ENCODE measurements around the gene PALB2.

PALB2 gene

DNA sequence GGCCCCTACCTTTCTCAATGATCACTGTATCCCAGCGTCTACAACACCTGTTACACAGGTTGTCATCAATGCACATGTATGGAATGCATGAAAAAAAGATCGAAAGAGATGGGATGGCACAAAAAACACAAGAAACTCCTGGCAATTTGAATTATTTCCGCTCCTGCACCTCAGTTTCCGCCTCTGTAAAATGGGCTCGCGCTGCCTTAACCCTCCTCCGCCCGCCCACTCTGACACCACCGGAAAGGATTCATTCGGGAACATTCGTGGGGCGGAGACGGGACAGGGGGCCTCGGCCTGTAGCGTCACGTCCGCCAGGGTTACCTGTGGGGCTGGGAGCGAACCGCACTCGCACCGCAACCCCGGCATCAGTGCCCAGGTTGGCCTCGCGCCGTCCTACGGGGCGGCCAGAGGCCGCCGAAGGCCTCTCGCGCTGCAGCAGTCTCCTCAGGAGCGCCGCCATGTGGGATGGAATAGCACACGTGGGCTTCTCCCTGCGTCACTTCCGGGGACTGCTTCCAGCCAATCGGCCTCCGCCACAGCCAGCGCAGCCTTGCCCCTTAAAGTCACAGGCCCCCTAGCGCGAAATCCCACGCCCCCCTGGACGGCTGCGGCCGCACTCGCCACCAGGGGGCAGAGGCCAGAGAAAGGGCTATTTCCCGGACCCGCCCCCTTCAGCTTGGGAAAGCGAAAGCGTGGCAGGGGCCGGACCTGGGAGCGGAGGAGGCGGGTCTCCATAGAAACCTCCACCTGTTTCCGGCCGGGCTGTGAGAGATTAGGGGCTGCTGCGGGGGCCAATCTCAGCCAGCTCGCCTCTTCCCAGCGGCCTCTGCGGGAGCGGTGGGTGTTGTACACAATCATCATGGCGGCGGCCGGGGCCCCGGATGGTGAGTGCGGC lies 84.0 kb downstream of the PALB2 start, which contains the start of the genes EARS2 and UBFD1:
TSS of gene EARS2 (minus strand) at position 470 of the 898 bp plus-strand sequence. CDS start at position 463, 7 bp downstream.
TSS of gene UBFD1 (plus strand) at position 847 of the 898 bp plus-strand sequence. CDS start at position 863, 16 bp downstream.
- TF ChIP-seq RAD21 (IDR thresholded peaks at IDR 0.05; ENCODE audit: low read depth) (peak; percentile 30; the same call in 1 of the 2 replicates), YY1 (IDR thresholded peaks at IDR 0.05; ENCODE audit: low read depth) (peak; percentile 91), CREB1 (IDR thresholded peaks at IDR 0.05; ENCODE audit: low read depth) (peak; percentile 72), EP300 (IDR thresholded peaks at IDR 0.05; ENCODE audit: borderline replicate concordance) (peak; percentile 31; the same call in 1 of the 2 replicates), NFIC (IDR thresholded peaks at IDR 0.05) (no peak), EGR1 (IDR thresholded peaks at IDR 0.05) (peak; percentile 58; the same call in 1 of the 2 replicates), TAF1 (IDR thresholded peaks at IDR 0.05; ENCODE audit: low read depth) (peak; percentile 79), REST (IDR thresholded peaks at IDR 0.05; ENCODE audit: low read depth) (no peak), USF1 (IDR thresholded peaks at IDR 0.05) (peak; percentile 94), FOXM1 (IDR thresholded peaks at IDR 0.05; ENCODE audit: borderline replicate concordance, low read depth) (no peak), ZBTB7A (IDR thresholded peaks at IDR 0.05; ENCODE audit: low read depth) (no peak), TEAD4 (IDR thresholded peaks at IDR 0.05) (no peak), CEBPB (IDR thresholded peaks at IDR 0.05) (no peak), TCF12 (IDR thresholded peaks at IDR 0.05; ENCODE audit: low read depth) (no peak; the same call in 1 of the 2 replicates)
- TF ChIP-seq, protein P1, sequence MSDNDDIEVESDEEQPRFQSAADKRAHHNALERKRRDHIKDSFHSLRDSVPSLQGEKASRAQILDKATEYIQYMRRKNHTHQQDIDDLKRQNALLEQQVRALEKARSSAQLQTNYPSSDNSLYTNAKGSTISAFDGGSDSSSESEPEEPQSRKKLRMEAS (IDR thresholded peaks at IDR 0.05): peak; percentile 98

- TF ChIP-seq RAD21 (IDR thresholded peaks at IDR 0.05; ENCODE audit: low read depth) (no peak), NFIC (IDR thresholded peaks at IDR 0.05) (no peak), EGR1 (IDR thresholded peaks at IDR 0.05) (no peak), CREB1 (IDR thresholded peaks at IDR 0.05; ENCODE audit: low read depth) (no peak), TCF12 (IDR thresholded peaks at IDR 0.05; ENCODE audit: low read depth) (no peak), YY1 (IDR thresholded peaks at IDR 0.05; ENCODE audit: low read depth) (no peak), REST (IDR thresholded peaks at IDR 0.05; ENCODE audit: low read depth) (no peak), CEBPB (IDR thresholded peaks at IDR 0.05) (no peak), EP300 (IDR thresholded peaks at IDR 0.05; ENCODE audit: borderline replicate concordance) (no peak), ZBTB7A (IDR thresholded peaks at IDR 0.05; ENCODE audit: low read depth) (no peak), FOXM1 (IDR thresholded peaks at IDR 0.05; ENCODE audit: borderline replicate concordance, low read depth) (no peak), TEAD4 (IDR thresholded peaks at IDR 0.05) (no peak), USF1 (IDR thresholded peaks at IDR 0.05) (no peak)
- TF ChIP-seq, protein P1 (IDR thresholded peaks at IDR 0.05): no peak
Observed at GRCh38 chr16:23554536-23554935, 86.6 kb downstream of the PALB2 start.
